SK-N-MC (cell line): Measurements from ENCODE around the gene STK32B.

Experiments
- EZH2 ChIP-seq: fragments of 200-600 bp; sonication (generic); IDR thresholded peaks from one replicate; pipeline ENCODE4 v1.6.1; 2017; ENCODE audit warnings: antibody characterized with exemption
- FOXP2 ChIP-seq: optimal IDR thresholded peaks from 2 replicates; pipeline ENCODE3; 2011; ENCODE audit warnings: mild to moderate bottlenecking, moderate library complexity; ENCODE audit not compliant: insufficient read depth; ENCODE audit errors: extremely low read length, control extremely low read depth

- no peak for TF ChIP-seq EZH2
- TF ChIP-seq FOXP2, result no peak
Measured at GRCh38 chr4:5204781-5205180, 153.5 kb downstream of the STK32B start.
